Gastroesophageal sphincter (tissue), 3 donors: Measurements from ENCODE around the gene ADCY10.

Experiments used
- EP300 ChIP-seq: sonication (generic); formaldehyde crosslinking; IDR thresholded peaks from one replicate; pipeline ENCODE4 v1.6.1; 2017; ENCODE audit warnings: antibody characterized with exemption, mild to moderate bottlenecking
- POLR2A ChIP-seq, 2 donors: fragments of 450-650 bp; IDR thresholded peaks; one replicate each; pipeline ENCODE4 v1.6.1; 2017; ENCODE audit warnings: antibody characterized with exemption in 2 of 2, mild to moderate bottlenecking in 2 of 2, moderate library complexity in 1 of 2
- POLR2AphosphoS5 ChIP-seq: sonication (generic); formaldehyde crosslinking; IDR thresholded peaks from one replicate; pipeline ENCODE4 v1.6.1; 2017; ENCODE audit warnings: antibody characterized with exemption
- TF ChIP-seq, protein P1 (sequence below), 4 experiments: fragments of 200-600 bp in 2 of 4; fragments of 450-650 bp in 2 of 4; sonication (generic) in 1 of 4; IDR thresholded peaks; one replicate each; pipeline ENCODE4 v1.5.1; 2017 to 2019; ENCODE audit warnings: antibody characterized with exemption in 4 of 4, mild to moderate bottlenecking in 2 of 4, moderate library complexity in 2 of 4

DNA sequence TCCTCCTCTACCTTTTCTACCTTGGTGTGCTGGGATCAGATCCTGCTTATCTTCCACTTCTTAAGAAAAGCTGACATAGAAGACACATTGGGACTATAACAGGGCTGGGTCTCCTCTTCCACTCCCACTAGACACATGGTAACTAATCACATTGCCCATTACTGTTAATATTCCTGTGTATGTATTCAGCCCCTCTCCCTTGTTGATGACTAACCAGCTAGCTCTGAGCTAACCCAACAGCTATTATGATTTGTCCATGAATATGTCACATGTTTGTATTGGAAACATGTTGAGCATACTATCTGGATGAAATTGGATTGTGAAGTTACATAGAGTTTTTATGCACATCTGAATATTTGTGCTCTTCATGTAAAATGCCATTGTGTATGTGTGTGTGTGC is 139.2 kb downstream of the ADCY10 start:
- TF ChIP-seq EP300: no peak
- TF ChIP-seq, protein P1, sequence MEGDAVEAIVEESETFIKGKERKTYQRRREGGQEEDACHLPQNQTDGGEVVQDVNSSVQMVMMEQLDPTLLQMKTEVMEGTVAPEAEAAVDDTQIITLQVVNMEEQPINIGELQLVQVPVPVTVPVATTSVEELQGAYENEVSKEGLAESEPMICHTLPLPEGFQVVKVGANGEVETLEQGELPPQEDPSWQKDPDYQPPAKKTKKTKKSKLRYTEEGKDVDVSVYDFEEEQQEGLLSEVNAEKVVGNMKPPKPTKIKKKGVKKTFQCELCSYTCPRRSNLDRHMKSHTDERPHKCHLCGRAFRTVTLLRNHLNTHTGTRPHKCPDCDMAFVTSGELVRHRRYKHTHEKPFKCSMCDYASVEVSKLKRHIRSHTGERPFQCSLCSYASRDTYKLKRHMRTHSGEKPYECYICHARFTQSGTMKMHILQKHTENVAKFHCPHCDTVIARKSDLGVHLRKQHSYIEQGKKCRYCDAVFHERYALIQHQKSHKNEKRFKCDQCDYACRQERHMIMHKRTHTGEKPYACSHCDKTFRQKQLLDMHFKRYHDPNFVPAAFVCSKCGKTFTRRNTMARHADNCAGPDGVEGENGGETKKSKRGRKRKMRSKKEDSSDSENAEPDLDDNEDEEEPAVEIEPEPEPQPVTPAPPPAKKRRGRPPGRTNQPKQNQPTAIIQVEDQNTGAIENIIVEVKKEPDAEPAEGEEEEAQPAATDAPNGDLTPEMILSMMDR (IDR thresholded peaks at IDR 0.05): no peak
- no peak for TF ChIP-seq POLR2A (IDR thresholded peaks at IDR 0.05)
- no peak for TF ChIP-seq POLR2AphosphoS5
